Lower lobe of right lung (tissue), 2 donors: ENCODE results near the gene GRM8. TPM values are rescaled to one million over a fixed set of nuclear protein-coding genes. Genes with fewer than 3 reads are reported as not detected.

ENCODE experiments used
- ATAC-seq, 2 donors: fragments of 200-7000 bp; cut with Tn5 transposase; one replicate each; pipeline ENCODE4 v1.9.1; 2020 to 2022; ENCODE audit warnings: mild to moderate bottlenecking in 2 of 2, moderate library complexity in 2 of 2
- DNase-seq: peaks from one replicate; pipeline ENCODE4 v3.0.0-alpha.2; 2020
- H3K27ac ChIP-seq: fragments of 200-600 bp; one replicate; pipeline ENCODE4 v1.8.0; 2022
- H3K27me3 ChIP-seq: fragments of 200-600 bp; one replicate; pipeline ENCODE4 v1.8.0; 2022; ENCODE audit warnings: low read depth
- H3K36me3 ChIP-seq: fragments of 200-600 bp; one replicate; pipeline ENCODE4 v1.8.0; 2022; ENCODE audit warnings: mild to moderate bottlenecking
- H3K4me1 ChIP-seq: fragments of 200-600 bp; one replicate; pipeline ENCODE4 v1.8.0; 2022
- H3K4me3 ChIP-seq: fragments of 200-600 bp; one replicate; pipeline ENCODE4 v1.8.0; 2022; ENCODE audit warnings: mild to moderate bottlenecking
- H3K9me3 ChIP-seq: fragments of 200-600 bp; one replicate; pipeline ENCODE4 v1.8.0; 2022
- intact Hi-C: fragments of 100-400 bp; cut with DNase I; formaldehyde crosslinking; loops from one replicate; pipeline ENCODE4 v1.11.0; 2022
- total RNA-seq: library from RNA; stranded (reverse); fragmentation: NEBNext Ultra II Directional; extraction: Animal tissue kit (Norgen Biotek cat#: 25700); gene quantifications from one replicate; pipeline ENCODE4 v1.2.1, GENCODE V29; 2021
- TF ChIP-seq, protein P1 (sequence below): fragments of 200-600 bp; IDR thresholded peaks from one replicate; pipeline ENCODE4 v1.8.0; 2022; ENCODE audit warnings: antibody characterized with exemption, mild to moderate bottlenecking
- donor health status: DM: no; HTN: yes; CAD: no; lungs with severe emphysema.

Gene GRM8
- total RNA-seq, 1 donor from 2014 or later: not detected

DNA sequence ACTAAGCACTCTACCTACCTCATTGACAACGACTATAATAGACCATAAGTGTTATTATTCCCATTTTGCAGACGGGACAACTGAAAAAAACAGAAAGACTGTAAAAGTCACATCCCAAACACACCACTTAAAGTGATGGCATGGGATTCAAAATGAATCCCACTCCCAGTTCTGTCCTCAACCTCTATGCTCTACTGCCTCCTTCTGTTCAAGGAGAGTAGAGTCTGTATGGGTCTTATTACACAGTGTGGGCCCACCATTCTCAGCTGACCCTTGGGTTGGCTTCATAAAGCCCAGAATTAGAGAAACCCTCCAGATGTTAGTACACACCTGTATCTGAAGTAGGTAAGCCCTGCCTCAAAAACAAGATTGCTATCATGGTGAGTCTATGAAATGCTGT is 102.2 kb downstream of the GRM8 start:
- Histone ChIP-seq H3K36me3 (no peaks in the 10 kb centered on the region), H3K9me3 (no peaks in the 10 kb centered on the region), H3K27ac (no peak overlapping the region), H3K4me3 (no peak overlapping the region), H3K27me3 (no peaks in the 10 kb centered on the region), H3K4me1 (no peaks in the 10 kb centered on the region)
- DNase-seq (no peak), ATAC-seq (no peak)
- TF ChIP-seq, protein P1, sequence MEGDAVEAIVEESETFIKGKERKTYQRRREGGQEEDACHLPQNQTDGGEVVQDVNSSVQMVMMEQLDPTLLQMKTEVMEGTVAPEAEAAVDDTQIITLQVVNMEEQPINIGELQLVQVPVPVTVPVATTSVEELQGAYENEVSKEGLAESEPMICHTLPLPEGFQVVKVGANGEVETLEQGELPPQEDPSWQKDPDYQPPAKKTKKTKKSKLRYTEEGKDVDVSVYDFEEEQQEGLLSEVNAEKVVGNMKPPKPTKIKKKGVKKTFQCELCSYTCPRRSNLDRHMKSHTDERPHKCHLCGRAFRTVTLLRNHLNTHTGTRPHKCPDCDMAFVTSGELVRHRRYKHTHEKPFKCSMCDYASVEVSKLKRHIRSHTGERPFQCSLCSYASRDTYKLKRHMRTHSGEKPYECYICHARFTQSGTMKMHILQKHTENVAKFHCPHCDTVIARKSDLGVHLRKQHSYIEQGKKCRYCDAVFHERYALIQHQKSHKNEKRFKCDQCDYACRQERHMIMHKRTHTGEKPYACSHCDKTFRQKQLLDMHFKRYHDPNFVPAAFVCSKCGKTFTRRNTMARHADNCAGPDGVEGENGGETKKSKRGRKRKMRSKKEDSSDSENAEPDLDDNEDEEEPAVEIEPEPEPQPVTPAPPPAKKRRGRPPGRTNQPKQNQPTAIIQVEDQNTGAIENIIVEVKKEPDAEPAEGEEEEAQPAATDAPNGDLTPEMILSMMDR: no peak
- intact Hi-C loops: no loop called here

DNA sequence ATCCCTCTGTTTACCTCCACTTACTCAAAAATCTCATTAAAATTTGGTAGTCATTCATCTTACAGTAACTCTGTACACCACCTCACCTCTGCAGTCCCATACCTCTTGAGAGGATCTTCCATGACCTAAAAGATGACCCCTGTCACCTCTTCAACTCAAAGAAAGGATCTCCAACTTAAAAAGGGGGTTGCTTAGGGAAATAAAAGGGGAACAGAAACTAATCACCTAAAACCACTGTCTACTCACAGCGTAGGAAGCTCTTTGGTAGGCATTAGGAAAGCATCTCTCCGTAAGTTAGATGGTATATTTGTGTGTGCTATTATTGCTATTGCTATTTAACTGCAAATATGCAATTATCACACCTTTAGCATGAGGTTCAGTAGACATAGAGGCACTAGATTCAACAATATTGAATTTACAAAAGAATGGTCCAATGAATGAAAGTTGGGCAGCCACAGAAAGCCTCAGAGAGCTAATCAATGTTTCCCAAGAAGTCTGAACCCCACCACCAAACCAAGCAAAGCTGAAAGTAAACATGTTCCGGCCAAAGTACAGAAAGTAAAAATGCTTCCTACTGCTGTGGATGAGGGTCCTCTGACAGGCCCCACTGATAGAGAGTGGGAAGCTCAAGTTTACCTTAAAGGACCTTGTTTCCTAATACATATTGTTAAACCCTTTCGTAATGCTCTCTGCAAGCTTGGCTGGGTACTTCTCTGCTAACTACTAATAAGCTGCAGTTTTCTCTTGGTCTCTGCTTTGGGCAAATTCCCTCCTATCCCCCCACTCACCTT is 105.8 kb downstream of the GRM8 start:
- no peak for ATAC-seq
- TF ChIP-seq, protein P1: no peak

DNA sequence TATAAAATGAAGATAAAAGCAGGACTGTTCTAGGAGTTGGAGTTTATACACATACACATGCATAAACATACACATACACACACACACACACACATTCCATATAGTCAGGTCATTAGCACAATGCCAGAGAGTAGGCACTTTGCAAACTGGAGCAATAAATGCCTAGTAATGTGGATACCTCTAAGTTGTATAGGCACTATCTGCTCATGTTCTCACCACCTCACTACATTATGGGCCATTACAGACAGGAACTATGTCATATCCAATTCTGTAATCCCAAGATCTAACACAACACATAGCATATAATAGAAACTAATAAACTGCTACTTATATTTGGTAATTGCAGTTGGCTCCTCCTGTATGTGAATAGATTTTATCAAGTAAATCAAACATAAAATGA is 115.6 kb downstream of the GRM8 start:
- Histone ChIP-seq H3K36me3 (no peaks in the 10 kb centered on the region), H3K27ac (no peak overlapping the region), H3K4me1 (no peaks in the 10 kb centered on the region), H3K4me3 (no peak overlapping the region), H3K9me3 (no peaks in the 10 kb centered on the region), H3K27me3 (no peaks in the 10 kb centered on the region)
- no peak for DNase-seq
- intact Hi-C loops: no loop called here
- ATAC-seq: no peak
- TF ChIP-seq, protein P1: no peak

More for the DNA sequence above, 105.8 kb downstream of the GRM8 start:
- H3K27me3 ChIP-seq: no peaks in the 10 kb centered on the region
- no peaks in the 10 kb centered on the region for H3K4me1 ChIP-seq
- H3K9me3 ChIP-seq: no peaks in the 10 kb centered on the region
- intact Hi-C loops: no loop called here
- H3K27ac ChIP-seq: no peak overlapping the region
- no peaks in the 10 kb centered on the region for H3K36me3 ChIP-seq
- no peak overlapping the region for H3K4me3 ChIP-seq
- DNase-seq: no peak

DNA sequence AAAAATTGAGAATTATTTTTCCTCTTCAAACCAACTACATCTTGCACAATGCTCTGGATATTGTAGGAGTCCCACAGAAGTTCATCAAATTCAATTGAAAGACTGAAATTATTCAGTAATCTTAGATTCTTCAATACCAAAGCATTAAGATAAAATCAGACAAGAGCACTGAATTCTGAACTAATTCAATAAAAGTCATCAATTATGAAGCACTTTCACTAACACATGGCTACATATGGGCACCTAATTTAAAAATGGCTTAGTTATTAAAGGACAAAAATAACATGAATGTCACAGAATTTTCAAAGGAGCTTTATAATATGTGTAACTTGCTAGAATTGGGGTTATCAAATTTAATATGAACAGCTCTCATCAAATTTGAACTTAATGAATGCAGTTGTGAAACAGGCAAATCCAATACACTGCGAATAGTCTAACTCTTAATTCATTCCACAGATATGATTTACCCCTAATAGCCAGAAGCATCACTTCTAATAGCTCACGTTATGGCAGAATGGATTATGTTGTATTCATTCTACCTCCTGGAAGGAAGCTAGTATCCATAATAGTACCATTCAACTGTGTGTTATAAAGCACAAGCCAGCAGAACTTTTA is 116.8 kb downstream of the GRM8 start:
- Histone ChIP-seq H3K4me1 (no peaks in the 10 kb centered on the region), H3K36me3 (no peaks in the 10 kb centered on the region), H3K4me3 (no peak overlapping the region), H3K9me3 (no peaks in the 10 kb centered on the region), H3K27ac (no peak overlapping the region), H3K27me3 (no peaks in the 10 kb centered on the region)
- no peak for DNase-seq
- intact Hi-C loops: no loop called here
- no peak for ATAC-seq
- TF ChIP-seq, protein P1: no peak

DNA sequence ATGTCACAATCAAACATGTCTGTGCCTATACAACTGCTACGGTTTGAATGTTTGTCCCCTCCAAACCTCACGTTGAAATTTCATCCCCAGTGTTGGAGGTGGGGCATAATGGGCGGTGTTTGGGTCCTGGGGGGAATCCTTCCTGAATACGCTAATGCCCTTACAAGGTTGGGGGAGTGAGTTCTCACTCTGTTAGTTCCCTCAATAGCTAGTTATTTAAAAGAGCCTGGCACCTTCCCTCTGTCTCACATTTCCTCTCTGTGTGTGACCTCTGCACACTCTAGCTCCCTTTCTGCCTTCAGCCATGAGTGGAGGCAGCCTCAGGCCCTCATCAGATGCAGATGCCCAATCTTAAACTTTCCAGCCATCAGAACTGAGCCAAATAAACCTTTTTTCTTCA is 129.5 kb downstream of the GRM8 start:
- Histone ChIP-seq H3K27ac (no peak overlapping the region), H3K4me1 (no peaks in the 10 kb centered on the region), H3K4me3 (no peak overlapping the region), H3K9me3 (no peaks in the 10 kb centered on the region), H3K27me3 (no peaks in the 10 kb centered on the region), H3K36me3 (no peaks in the 10 kb centered on the region)
- no peak for DNase-seq
- intact Hi-C loops: no loop called here
- no peak for ATAC-seq
- TF ChIP-seq, protein P1: no peak
